Neural progenitor cell (in vitro differentiated cells): Measurements from ENCODE around the gene WWC1.

Experiments used
- CTCF ChIP-seq: fragments of 200-600 bp; sonication (generic); IDR thresholded peaks from 2 replicates; pipeline ENCODE4 v1.5.1; 2017; ENCODE audit warnings: antibody characterized with exemption, mild to moderate bottlenecking
- EZH2 ChIP-seq: fragments of 200-600 bp; sonication (generic); IDR thresholded peaks from 2 replicates; pipeline ENCODE4 v1.6.1; 2017; ENCODE audit warnings: antibody characterized with exemption, mild to moderate bottlenecking, moderate library complexity
- EZH2phosphoT487 ChIP-seq: fragments of 200-600 bp; sonication (generic); IDR thresholded peaks from 2 replicates; pipeline ENCODE4 v1.6.1; 2017; ENCODE audit warnings: antibody characterized with exemption

- TF ChIP-seq EZH2 (no peak), EZH2phosphoT487 (no peak), CTCF (no peak)
These were observed 22.3 kb downstream of the WWC1 start for GRCh38 chr5:168313596-168314204.
